Measurements from ENCODE around the gene FCGR2B. TPM values are rescaled to one million over a fixed set of nuclear protein-coding genes. Genes with fewer than 3 reads are reported as not detected.

FCGR2B gene
- total RNA-seq, 1 donor from 2014 or later, result 0.36 TPM

- Mint-ChIP-seq H3K27me3 (peaks cover 36% of the 10 kb centered on the region), H3K4me3 (ENCODE audit: low read depth) (no peak overlapping the region), H3K27ac (no peak overlapping the region), H3K36me3 (ENCODE audit: insufficient read depth) (no peaks in the 10 kb centered on the region), H3K4me1 (ENCODE audit: low read depth) (peaks cover 4% of the 10 kb centered on the region), H3K9me3 (ENCODE audit: low read depth) (no peaks in the 10 kb centered on the region)
- DNase-seq (ENCODE audit: low spot score, unreplicated experiment), result no peak
- no peak for TF ChIP-seq CTCF (IDR thresholded peaks at IDR 0.05; ENCODE audit: unreplicated experiment)
Measured at GRCh38 chr1:161719325-161719611, 56.3 kb downstream of the FCGR2B start.

- Mint-ChIP-seq H3K27ac (no peak overlapping the region), H3K9me3 (ENCODE audit: low read depth) (no peaks in the 10 kb centered on the region), H3K4me1 (ENCODE audit: low read depth) (peaks cover 4% of the 10 kb centered on the region), H3K27me3 (peaks cover 44% of the 10 kb centered on the region), H3K4me3 (ENCODE audit: low read depth) (no peak overlapping the region), H3K36me3 (ENCODE audit: insufficient read depth) (no peaks in the 10 kb centered on the region)
- DNase-seq (ENCODE audit: low spot score, unreplicated experiment), result no peak
- no peak for TF ChIP-seq CTCF (IDR thresholded peaks at IDR 0.05; ENCODE audit: unreplicated experiment)
Measured at GRCh38 chr1:161720422-161720821, 57.5 kb downstream of the FCGR2B start.

- no peak for TF ChIP-seq CTCF (IDR thresholded peaks at IDR 0.05; ENCODE audit: unreplicated experiment)
- no peaks in the 10 kb centered on the region for H3K36me3 Mint-ChIP-seq (ENCODE audit: insufficient read depth)
- peaks cover 45% of the 10 kb centered on the region for H3K27me3 Mint-ChIP-seq
- no peak within 1 kb of the TSS for H3K4me3 Mint-ChIP-seq (ENCODE audit: low read depth)
- H3K9me3 Mint-ChIP-seq (ENCODE audit: low read depth), result no peaks in the 10 kb centered on the region
- H3K4me1 Mint-ChIP-seq (ENCODE audit: low read depth), result peaks cover 8% of the 10 kb centered on the region
- no peak within 1 kb of the TSS for H3K27ac Mint-ChIP-seq
- no peak for DNase-seq (ENCODE audit: low spot score, unreplicated experiment)
Measured at GRCh38 chr1:161720956-161721737, 58.2 kb downstream of the FCGR2B start, which contains the start of gene FCRLB. Gene FCRLB, plus strand, starts transcription at chr1:161721544. Its CDS starts 1,129 bp downstream, at chr1:161722673.

GRCh38 chr1:161721738-161722343, 58.9 kb downstream of the FCGR2B start:
- Mint-ChIP-seq H3K27me3 (peaks cover 45% of the 10 kb centered on the region), H3K4me1 (ENCODE audit: low read depth) (peaks cover 8% of the 10 kb centered on the region), H3K36me3 (ENCODE audit: insufficient read depth) (no peaks in the 10 kb centered on the region), H3K4me3 (ENCODE audit: low read depth) (no peak overlapping the region), H3K27ac (no peak overlapping the region), H3K9me3 (ENCODE audit: low read depth) (no peaks in the 10 kb centered on the region)
- TF ChIP-seq CTCF (IDR thresholded peaks at IDR 0.05; ENCODE audit: unreplicated experiment), result no peak
- DNase-seq (ENCODE audit: low spot score, unreplicated experiment), result no peak

- peaks cover 42% of the 10 kb centered on the region for H3K27me3 Mint-ChIP-seq
- H3K4me1 Mint-ChIP-seq (ENCODE audit: low read depth), result peaks cover 8% of the 10 kb centered on the region
- H3K4me3 Mint-ChIP-seq (ENCODE audit: low read depth), result no peak overlapping the region
- DNase-seq (ENCODE audit: low spot score, unreplicated experiment), result no peak
- no peak overlapping the region for H3K27ac Mint-ChIP-seq
- no peak for TF ChIP-seq CTCF (IDR thresholded peaks at IDR 0.05; ENCODE audit: unreplicated experiment)
- no peaks in the 10 kb centered on the region for H3K36me3 Mint-ChIP-seq (ENCODE audit: insufficient read depth)
- H3K9me3 Mint-ChIP-seq (ENCODE audit: low read depth), result no peaks in the 10 kb centered on the region
Measured at GRCh38 chr1:161722406-161722805, 59.5 kb downstream of the FCGR2B start.

Measured in progenitor cell of endocrine pancreas (in vitro differentiated cells).